ENCODE results near the gene GDAP2.
A peak's percentile ranks its signal among the peaks of the same experiment; 100 is the strongest.
"Not testable (repeated sequence)": the region's sequence is repeated elsewhere in the genome, so short reads cannot be mapped to it uniquely, and the experiment has no call there.

Gene GDAP2

GRCh38 chr1:117932576-117932975, 3.2 kb upstream of the GDAP2 start:
- peak overlapping the region in 1 of 3 experiments; percentile 49 for H3K4me3 Mint-ChIP-seq
- H3K4me1 Mint-ChIP-seq = peaks cover 38% of the 10 kb centered on the region
- no peak for TF ChIP-seq CTCF (IDR thresholded peaks at IDR 0.05; ENCODE audit: unreplicated experiment in 3 of 3)
- no peak overlapping the region for H3K27ac Mint-ChIP-seq
- no peaks in the 10 kb centered on the region for H3K27me3 Mint-ChIP-seq (ENCODE audit: low read depth)
- H3K9me3 Mint-ChIP-seq = no peaks in the 10 kb centered on the region
- H3K36me3 Mint-ChIP-seq (ENCODE audit: low read depth) = peaks cover 17% of the 10 kb centered on the region

GRCh38 chr1:117930484-117930883, 1.1 kb upstream of the GDAP2 start:
- peak overlapping the region; percentile 92 to 98 (median 93) for H3K27ac Mint-ChIP-seq
- peaks cover 10% of the 10 kb centered on the region for H3K36me3 Mint-ChIP-seq (ENCODE audit: low read depth)
- peaks cover 38% of the 10 kb centered on the region for H3K4me1 Mint-ChIP-seq
- H3K27me3 Mint-ChIP-seq (ENCODE audit: low read depth) = no peaks in the 10 kb centered on the region
- no peaks in the 10 kb centered on the region for H3K9me3 Mint-ChIP-seq
- no peak for TF ChIP-seq CTCF (IDR thresholded peaks at IDR 0.05; ENCODE audit: unreplicated experiment in 3 of 3)
- H3K4me3 Mint-ChIP-seq = peak overlapping the region; percentile 95 to 98 (median 98)

- peaks cover 38% of the 10 kb centered on the region for H3K4me1 Mint-ChIP-seq
- peak overlapping the region; percentile 92 to 98 (median 93) for H3K27ac Mint-ChIP-seq
- no peaks in the 10 kb centered on the region for H3K9me3 Mint-ChIP-seq
- H3K4me3 Mint-ChIP-seq = peak overlapping the region; percentile 95 to 98 (median 98)
- peaks cover 10% of the 10 kb centered on the region for H3K36me3 Mint-ChIP-seq (ENCODE audit: low read depth)
- no peaks in the 10 kb centered on the region for H3K27me3 Mint-ChIP-seq (ENCODE audit: low read depth)
- no peak for TF ChIP-seq CTCF (IDR thresholded peaks at IDR 0.05; ENCODE audit: unreplicated experiment in 3 of 3)
Measured at GRCh38 chr1:117930173-117930447, 689 bp upstream of the GDAP2 start.

- no peaks in the 10 kb centered on the region for H3K9me3 Mint-ChIP-seq
- H3K27ac Mint-ChIP-seq = peak overlapping the region; percentile 92 to 98 (median 93)
- TF ChIP-seq CTCF (IDR thresholded peaks at IDR 0.05; ENCODE audit: unreplicated experiment in 3 of 3) = peak in 1 of 3 experiments; percentile 30
- H3K27me3 Mint-ChIP-seq (ENCODE audit: low read depth) = no peaks in the 10 kb centered on the region
- peaks cover 38% of the 10 kb centered on the region for H3K4me1 Mint-ChIP-seq
- peak overlapping the region; percentile 95 to 98 (median 98) for H3K4me3 Mint-ChIP-seq
- H3K36me3 Mint-ChIP-seq (ENCODE audit: low read depth) = peaks cover 9% of the 10 kb centered on the region
Measured at GRCh38 chr1:117928881-117929342, 509 bp downstream of the GDAP2 start.

GRCh38 chr1:117925981-117926380, 3.4 kb downstream of the GDAP2 start:
- Mint-ChIP-seq H3K36me3 (ENCODE audit: low read depth) (peaks cover 14% of the 10 kb centered on the region), H3K9me3 (no peaks in the 10 kb centered on the region), H3K27ac (no peak overlapping the region), H3K4me1 (peaks cover 24% of the 10 kb centered on the region), H3K27me3 (ENCODE audit: low read depth) (no peaks in the 10 kb centered on the region), H3K4me3 (no peak overlapping the region)
- no peak for TF ChIP-seq CTCF (IDR thresholded peaks at IDR 0.05; ENCODE audit: unreplicated experiment in 3 of 3)

DNA sequence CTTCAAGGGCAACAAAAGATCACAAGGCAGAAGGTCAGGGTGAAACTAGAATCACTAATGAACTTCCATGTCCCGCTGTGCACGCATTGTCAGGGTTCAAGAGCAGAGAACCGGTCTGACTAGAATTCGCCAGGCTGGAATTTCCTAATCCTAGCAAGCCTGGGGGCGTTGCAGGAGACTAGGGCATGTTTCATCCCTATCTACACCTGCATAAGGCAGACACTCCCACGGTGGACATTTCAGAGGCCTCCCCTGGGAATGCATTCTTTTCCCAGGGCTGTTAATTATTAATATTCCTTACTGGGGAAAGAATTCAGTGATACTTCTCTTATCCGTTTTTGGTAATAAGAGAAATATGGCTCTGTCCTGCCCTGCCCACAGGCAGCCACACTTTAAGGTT, 6.7 kb downstream of the GDAP2 start:
- H3K27ac Mint-ChIP-seq; H3K4me1 Mint-ChIP-seq; H3K9me3 Mint-ChIP-seq; H3K27me3 Mint-ChIP-seq (ENCODE audit: low read depth); H3K4me3 Mint-ChIP-seq: not testable (repeated sequence)
- H3K36me3 Mint-ChIP-seq (ENCODE audit: low read depth) = peaks cover 31% of the 10 kb centered on the region
